SK-N-SH (cell line): Measurements from ENCODE around the gene MAGI3.
"Not testable (repeated sequence)": the region's sequence is repeated elsewhere in the genome, so short reads cannot be mapped to it uniquely, and the experiment has no call there.

Source experiments
- CHD2 ChIP-seq: fragments of 150-350 bp; IDR thresholded peaks from 2 replicates; pipeline ENCODE4 v1.6.1; 2018; ENCODE audit warnings: low read length; ENCODE audit not compliant: partially characterized antibody
- CTCF ChIP-seq: fragments of 200-600 bp; sonication (generic); IDR thresholded peaks from 2 replicates; pipeline ENCODE4 v1.6.1; 2017; ENCODE audit warnings: antibody characterized with exemption, mild to moderate bottlenecking, moderate library complexity
- POLR2AphosphoS5 ChIP-seq: IDR thresholded peaks from 2 replicates; pipeline ENCODE4 v1.6.1; 2012; ENCODE audit warnings: low read depth, low read length
- RAD21 ChIP-seq: IDR thresholded peaks from 2 replicates; pipeline ENCODE4 v1.6.1; 2012; ENCODE audit warnings: mild to moderate bottlenecking, low read length
- SMC3 ChIP-seq: IDR thresholded peaks from 2 replicates; pipeline ENCODE4 v1.6.1; 2012; ENCODE audit warnings: low read depth, low read length, improper control_type of control experiment
- TAF1 ChIP-seq: IDR thresholded peaks from 2 replicates; pipeline ENCODE4 v1.6.1; 2012; ENCODE audit warnings: low read depth, mild to moderate bottlenecking, low read length, moderate library complexity, borderline replicate concordance

- TF ChIP-seq POLR2AphosphoS5, SMC3, CTCF, TAF1, CHD2, RAD21: not testable (repeated sequence)
These were observed 21.7 kb downstream of the MAGI3 start for GRCh38 chr1:113412020-113412419.
